Heart right ventricle (tissue), 16 donors: ENCODE measurements around the gene TYRP1. TPM values are rescaled to one million over a fixed set of nuclear protein-coding genes. Genes with fewer than 3 reads are reported as not detected.

Experiments used
- ATAC-seq, 8 donors: fragments of 200-7000 bp; cut with Tn5 transposase; one replicate each; pipeline ENCODE4 v1.9.1; 2020; ENCODE audit warnings: mild to moderate bottlenecking in 8 of 8, moderate library complexity in 8 of 8, moderate number of reproducible peaks in 1 of 8
- DNase-seq, 2 donors: peaks; one replicate each; pipeline ENCODE4 v3.0.0-alpha.2; 2020
- H3K27ac ChIP-seq, 10 donors: fragments of 200-600 bp; sonication (generic) in 2 of 10; one replicate each; pipeline versions ENCODE4 v1.5.0 to v1.8.0; 2020 to 2022; ENCODE audit warnings: mild to moderate bottlenecking in 3 of 10
- H3K27me3 ChIP-seq, 7 donors: fragments of 200-600 bp; one replicate each; pipeline ENCODE4 v1.8.0; 2021 to 2022; ENCODE audit warnings: mild to moderate bottlenecking in 2 of 7
- H3K36me3 ChIP-seq, 9 donors: fragments of 200-600 bp; sonication (generic) in 1 of 9; one replicate each; pipeline versions ENCODE4 v1.5.0 to v1.8.0; 2020 to 2022; ENCODE audit warnings: mild to moderate bottlenecking in 2 of 9
- H3K4me1 ChIP-seq, 9 donors: fragments of 200-600 bp; sonication (generic) in 1 of 9; one replicate each; pipeline versions ENCODE4 v1.5.0 to v1.8.0; 2020 to 2022; ENCODE audit warnings: mild to moderate bottlenecking in 4 of 9
- H3K4me3 ChIP-seq, 10 donors: fragments of 200-600 bp; sonication (generic) in 2 of 10; one replicate each; pipeline versions ENCODE4 v1.5.0 to v1.8.0; 2020 to 2022; ENCODE audit warnings: mild to moderate bottlenecking in 7 of 10, moderate library complexity in 2 of 10
- H3K9me3 ChIP-seq, 11 donors: fragments of 200-600 bp in 10 of 11; sonication (generic) in 2 of 11; one replicate each; pipeline versions ENCODE4 v1.5.0 to v1.8.0; 2013 to 2022; ENCODE audit warnings: mild to moderate bottlenecking in 2 of 11, control low read depth in 1 of 11, moderate library complexity in 1 of 11
- WGBS, 2 donors: extraction: QIAGEN DNeasy Blood & Tissue Kit; methylation state at CpG; one replicate each; pipeline ENCODE4 v1.1.7; 2013; ENCODE audit warnings: inconsistent platforms in 1 of 2; 5-methylcytosine and 5-hydroxymethylcytosine counted together
- intact Hi-C, 10 donors: fragments of 100-400 bp; cut with DNase I; formaldehyde crosslinking; loops; one replicate each; pipeline versions ENCODE4 v1.11.1 to v1.14.2; 2022
- polyA plus RNA-seq, 2 donors: library from polyadenylated mRNA; stranded (reverse); fragments of 200-250 nt; gene quantifications; one replicate each; pipeline ENCODE4 v1.2.3, GENCODE V29; 2013
- total RNA-seq, 10 donors: library from RNA; stranded (reverse); fragmentation: NEBNext Ultra II Directional in 3 of 10; extraction: Animal tissue kit (Norgen Biotek cat#: 25700) in 3 of 10; gene quantifications; one replicate each; pipeline versions ENCODE4 v1.2.1 to v1.2.4, GENCODE V29; 2021 to 2023
- TF ChIP-seq, protein P1 (sequence below), 9 donors: fragments of 200-600 bp; sonication (generic) in 2 of 9; IDR thresholded peaks; one replicate each; pipeline versions ENCODE4 v1.5.0 to v1.8.0; 2021 to 2022; ENCODE audit warnings: antibody characterized with exemption in 9 of 9, mild to moderate bottlenecking in 5 of 9, moderate library complexity in 1 of 9
- donor health status: Arrhythmogenic right ventricular cardiomyopathy.
- donor health status: ischemic (EF 13 %, LVEDD 7.1; RV severe dilation, severe dysfunction).
- donor health status: healthy with polysubstance abuse.
- donor health status: DM: no; HTN: yes; CAD: no.
- donor health status: DM: no; HTN: no; CAD: no.
- donor health status: ischemic (EF 25% LVEDD 6.9; RV normal size, moderate dysfunction).
- donor health status: ischemic (EF 25% LVEDD 5.7; RV mildly dilated, moderate dysfunction).
- donor health status: healthy.
- donor health status: DM: yes; HTN: yes; CAD: no.
- donor health status: Ischemic cardiomyopathy.
- donor health status: ischemic (EF 35%, LVEDD 5.7; RV mildly dilated, moderate dysfunction).
- donor health status: nonischemic (EF 11% LVEDD 7.7; RV severe dilation, severe dysfunction).
- donor health status: DM: yes; HTN: yes; CAD: no.
- donor health status: PGD.
- donor health status: ischemic (EF 29% LVEDD 5.4; RV normal size, mild dysfunction).
- donor health status: nonischemic (EF 23%, LVEDD 6.1; RV moderate dilation, normal function).

Gene TYRP1
- total and polyA plus RNA-seq, 12 donors = 7.2 to 138 (median 66.8) TPM

DNA sequence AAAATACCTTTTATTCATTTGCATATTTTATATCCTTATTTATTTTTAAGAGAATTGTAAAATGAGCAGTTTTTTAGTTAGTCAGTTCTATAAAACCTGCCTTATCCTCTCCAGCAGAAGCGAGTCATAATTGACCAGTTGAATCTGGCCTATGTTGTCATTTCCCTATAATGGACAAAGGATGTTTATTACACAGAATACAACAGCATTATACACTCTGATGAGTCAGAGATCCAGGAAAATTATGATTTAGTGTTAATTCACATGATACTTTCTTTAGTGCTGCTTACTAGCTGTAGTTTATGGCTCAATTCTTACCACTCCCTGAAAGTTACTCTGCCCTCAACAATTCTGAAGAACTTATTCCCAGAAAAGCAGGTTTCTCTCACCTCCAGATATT lies 54.8 kb downstream of the TYRP1 start:
- Histone ChIP-seq H3K27ac (no peak overlapping the region), H3K4me1 (no peaks in the 10 kb centered on the region), H3K27me3 (no peaks in the 10 kb centered on the region), H3K4me3 (no peak overlapping the region), H3K9me3 (peaks cover 0 to 8% (median 0%) of the 10 kb centered on the region in 11 donors), H3K36me3 (no peaks in the 10 kb centered on the region)
- 79% methylated on average over 1 of the region's 1 CpG for WGBS, 2 donors
- intact Hi-C loops = no loop called here
- ATAC-seq (no peak), DNase-seq (no peak)
- TF ChIP-seq, protein P1, sequence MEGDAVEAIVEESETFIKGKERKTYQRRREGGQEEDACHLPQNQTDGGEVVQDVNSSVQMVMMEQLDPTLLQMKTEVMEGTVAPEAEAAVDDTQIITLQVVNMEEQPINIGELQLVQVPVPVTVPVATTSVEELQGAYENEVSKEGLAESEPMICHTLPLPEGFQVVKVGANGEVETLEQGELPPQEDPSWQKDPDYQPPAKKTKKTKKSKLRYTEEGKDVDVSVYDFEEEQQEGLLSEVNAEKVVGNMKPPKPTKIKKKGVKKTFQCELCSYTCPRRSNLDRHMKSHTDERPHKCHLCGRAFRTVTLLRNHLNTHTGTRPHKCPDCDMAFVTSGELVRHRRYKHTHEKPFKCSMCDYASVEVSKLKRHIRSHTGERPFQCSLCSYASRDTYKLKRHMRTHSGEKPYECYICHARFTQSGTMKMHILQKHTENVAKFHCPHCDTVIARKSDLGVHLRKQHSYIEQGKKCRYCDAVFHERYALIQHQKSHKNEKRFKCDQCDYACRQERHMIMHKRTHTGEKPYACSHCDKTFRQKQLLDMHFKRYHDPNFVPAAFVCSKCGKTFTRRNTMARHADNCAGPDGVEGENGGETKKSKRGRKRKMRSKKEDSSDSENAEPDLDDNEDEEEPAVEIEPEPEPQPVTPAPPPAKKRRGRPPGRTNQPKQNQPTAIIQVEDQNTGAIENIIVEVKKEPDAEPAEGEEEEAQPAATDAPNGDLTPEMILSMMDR (IDR thresholded peaks at IDR 0.05) = no peak

GRCh38 chr9:12748954-12749353 lies 55.8 kb downstream of the TYRP1 start:
- DNase-seq (no peak), ATAC-seq (no peak)
- Histone ChIP-seq H3K27ac (no peak overlapping the region), H3K4me3 (no peak overlapping the region), H3K4me1 (no peaks in the 10 kb centered on the region), H3K36me3 (no peaks in the 10 kb centered on the region), H3K27me3 (no peaks in the 10 kb centered on the region), H3K9me3 (peaks cover 0 to 8% (median 0%) of the 10 kb centered on the region in 11 donors)
- intact Hi-C loops = no loop called here
- TF ChIP-seq, protein P1 (IDR thresholded peaks at IDR 0.05) = no peak

DNA sequence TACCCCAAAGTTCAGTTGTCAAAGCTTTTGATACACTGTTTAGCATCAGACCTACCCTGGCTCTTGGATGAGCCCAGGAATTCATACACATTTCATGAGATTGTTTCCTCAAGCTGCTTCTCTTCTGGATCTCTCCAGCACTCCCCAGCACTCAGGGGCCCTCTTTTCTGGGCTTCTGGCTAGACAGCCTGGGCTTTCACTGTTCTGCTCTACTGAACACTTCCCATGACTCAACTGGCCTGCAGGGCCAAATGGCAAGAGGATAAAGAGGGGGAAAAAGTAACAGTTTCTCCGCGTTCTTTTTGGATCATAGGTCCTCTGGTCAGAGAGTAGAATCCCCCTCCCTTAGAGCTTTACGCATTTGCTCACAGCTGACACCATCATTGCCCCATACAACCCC lies 60.7 kb downstream of the TYRP1 start:
- no peak for ATAC-seq
- WGBS, 2 donors = 87 to 91% methylated on average over 3 of the region's 3 CpGs

DNA sequence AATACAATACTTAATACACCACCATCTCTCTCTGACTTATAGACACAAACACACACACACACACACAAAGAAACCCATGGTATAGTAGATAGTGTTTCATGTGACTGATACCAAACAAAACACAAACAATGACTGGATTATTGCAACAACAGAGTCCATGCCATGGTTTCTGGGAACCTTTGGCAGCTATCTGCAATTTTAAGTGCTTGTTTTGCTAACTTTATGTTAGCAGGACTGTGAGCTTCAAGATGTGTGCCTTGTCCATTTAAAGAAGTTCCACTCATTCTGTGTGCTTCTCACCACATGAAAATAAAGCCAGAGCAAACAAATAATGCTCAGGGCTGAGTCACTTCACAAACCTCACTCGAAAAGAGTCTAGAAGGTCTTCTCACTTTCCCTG lies 66.6 kb downstream of the TYRP1 start:
- H3K9me3 ChIP-seq = no peaks in the 10 kb centered on the region
- DNase-seq (no peak), ATAC-seq (no peak)
- 81 to 84% methylated on average over 1 of the region's 1 CpG for WGBS, 2 donors
- no peak overlapping the region for H3K27ac ChIP-seq
- H3K4me3 ChIP-seq = no peak overlapping the region
- no peaks in the 10 kb centered on the region for H3K27me3 ChIP-seq
- no peaks in the 10 kb centered on the region for H3K4me1 ChIP-seq
- TF ChIP-seq, protein P1 (IDR thresholded peaks at IDR 0.05) = no peak
- H3K36me3 ChIP-seq = no peaks in the 10 kb centered on the region
- intact Hi-C loops = loop anchor here in 1 of 10 donors (10.0 kb wide), 1 partner anchor 55 kb away; no protein-coding TSS in a partner anchor

More for the DNA sequence above, 60.7 kb downstream of the TYRP1 start:
- H3K4me3 ChIP-seq = no peak overlapping the region
- TF ChIP-seq, protein P1 (IDR thresholded peaks at IDR 0.05) = no peak
- no peak for DNase-seq
- H3K4me1 ChIP-seq = no peaks in the 10 kb centered on the region
- peaks cover 0 to 3% (median 0%) of the 10 kb centered on the region in 11 donors for H3K9me3 ChIP-seq
- intact Hi-C loops = loop anchor here in 1 of 10 donors (10.0 kb wide), 1 partner anchor 49 kb away; no protein-coding TSS in a partner anchor
- H3K27ac ChIP-seq = no peak overlapping the region
- no peaks in the 10 kb centered on the region for H3K36me3 ChIP-seq
- H3K27me3 ChIP-seq = no peaks in the 10 kb centered on the region

Other genes with a start within 250 kb of the TYRP1 start
- gene LURAP1L, start 81.6 kb downstream of the TYRP1 start, total RNA-seq = 1 to 10 TPM; 1.2 to 4.6 (median 2.2) TPM
- 1 to 10 TPM; 1.8 to 3.1 TPM for gene LURAP1L, start 81.6 kb downstream of the TYRP1 start, polyA plus RNA-seq